Activated CD4-positive, CD25-positive, alpha-beta regulatory T cell (primary cell): ENCODE results near the gene ZNF423.
A peak's percentile ranks its signal among the peaks of the same experiment; 100 is the strongest.

Source experiments
- DNase-seq, 4 experiments: peaks; one replicate each; lab custom pipeline; 2025; lab: John Stamatoyannopoulos, UW

Gene ZNF423

GRCh38 chr16:49455991-49456745 is 399.7 kb downstream of the ZNF423 start:
- no peak for DNase-seq

GRCh38 chr16:49455181-49455990 is 400.5 kb downstream of the ZNF423 start:
- no peak for DNase-seq

GRCh38 chr16:49454426-49455180 is 401.3 kb downstream of the ZNF423 start:
- no peak for DNase-seq

GRCh38 chr16:49453983-49454382 is 401.9 kb downstream of the ZNF423 start:
- DNase-seq, result no peak

GRCh38 chr16:49453021-49453420 is 402.9 kb downstream of the ZNF423 start:
- DNase-seq, result no peak

GRCh38 chr16:49452578-49452977 is 403.3 kb downstream of the ZNF423 start:
- no peak for DNase-seq

- DNase-seq, result no peak
Measured at GRCh38 chr16:49452108-49452507, 403.8 kb downstream of the ZNF423 start.

GRCh38 chr16:49446805-49447204 is 409.1 kb downstream of the ZNF423 start:
- DNase-seq, result no peak

- no peak for DNase-seq
Measured at GRCh38 chr16:49443576-49443975, 412.3 kb downstream of the ZNF423 start.

GRCh38 chr16:49442805-49443204 is 413.1 kb downstream of the ZNF423 start:
- DNase-seq, result no peak

- peak in 2 of 4 experiments; percentile 41 to 47 for DNase-seq
Measured at GRCh38 chr16:49441366-49441780, 414.5 kb downstream of the ZNF423 start.

- no peak for DNase-seq
Measured at GRCh38 chr16:49440156-49441065, 415.5 kb downstream of the ZNF423 start.

- no peak for DNase-seq
Measured at GRCh38 chr16:49439676-49440075, 416.2 kb downstream of the ZNF423 start.

GRCh38 chr16:49439050-49439449 is 416.9 kb downstream of the ZNF423 start:
- DNase-seq, result no peak
